Muscle of back (tissue), 11 donors: ENCODE data around the gene NKG7. TPM values are rescaled to one million over a fixed set of nuclear protein-coding genes. Genes with fewer than 3 reads are reported as not detected.

ENCODE experiments used
- DNase-seq, 3 donors: peaks; one replicate each; pipeline versions ENCODE4 v3.0.0 to v3.0.0-alpha.2; 2013
- polyA plus RNA-seq, 10 donors: library from polyadenylated mRNA; unstranded; fragments of 120-200 nt; gene quantifications; one replicate each; pipeline ENCODE4 v1.2.1, GENCODE V29; 2013; ENCODE audit not compliant: insufficient read length in 10 of 10

NKG7 gene
- polyA plus RNA-seq, 10 donors = 1.2 to 5.1 (median 2.2) TPM

- DNase-seq = no peak
Measured at GRCh38 chr19:51364200-51365106, 8.0 kb downstream of the NKG7 start.

- no peak for DNase-seq
Measured at GRCh38 chr19:51361239-51361638, 11.2 kb downstream of the NKG7 start.

- peak; percentile 36 to 71 (median 63) for DNase-seq
Measured at GRCh38 chr19:51359294-51359693, 13.2 kb downstream of the NKG7 start.

- no peak for DNase-seq
Measured at GRCh38 chr19:51357952-51358351, 14.5 kb downstream of the NKG7 start.

- DNase-seq = no peak
Measured at GRCh38 chr19:51356159-51356801, 16.2 kb downstream of the NKG7 start.

- no peak for DNase-seq
Measured at GRCh38 chr19:51354742-51355148, 17.7 kb downstream of the NKG7 start.

GRCh38 chr19:51354103-51354741, 18.2 kb downstream of the NKG7 start:
- DNase-seq = no peak

- no peak for DNase-seq
Measured at GRCh38 chr19:51352783-51353360, 19.6 kb downstream of the NKG7 start.

- DNase-seq = no peak
Measured at GRCh38 chr19:51351266-51351990, 21.0 kb downstream of the NKG7 start.

- DNase-seq = no peak
Measured at GRCh38 chr19:51347209-51347928, 25.1 kb downstream of the NKG7 start.

- DNase-seq = no peak
Measured at GRCh38 chr19:51346742-51347141, 25.7 kb downstream of the NKG7 start.

GRCh38 chr19:51345076-51345620, 27.3 kb downstream of the NKG7 start:
- DNase-seq = no peak

- DNase-seq = no peak
Measured at GRCh38 chr19:51342631-51343569, 29.6 kb downstream of the NKG7 start.

- no peak for DNase-seq
Measured at GRCh38 chr19:51341976-51342580, 30.4 kb downstream of the NKG7 start, which contains the start of gene VSIG10L. TSS of gene VSIG10L (minus strand) at chr19:51342139. CDS start at chr19:51342124, 15 bp downstream.

- no peak for DNase-seq
Measured at GRCh38 chr19:51341066-51341465, 31.4 kb downstream of the NKG7 start.

GRCh38 chr19:51339687-51340656, 32.5 kb downstream of the NKG7 start:
- DNase-seq = peak; percentile 83 to 94 (median 91)

- no peak for DNase-seq
Measured at GRCh38 chr19:51339313-51339686, 33.2 kb downstream of the NKG7 start.
